ENCODE data around the gene ZSCAN5C.

DNA sequence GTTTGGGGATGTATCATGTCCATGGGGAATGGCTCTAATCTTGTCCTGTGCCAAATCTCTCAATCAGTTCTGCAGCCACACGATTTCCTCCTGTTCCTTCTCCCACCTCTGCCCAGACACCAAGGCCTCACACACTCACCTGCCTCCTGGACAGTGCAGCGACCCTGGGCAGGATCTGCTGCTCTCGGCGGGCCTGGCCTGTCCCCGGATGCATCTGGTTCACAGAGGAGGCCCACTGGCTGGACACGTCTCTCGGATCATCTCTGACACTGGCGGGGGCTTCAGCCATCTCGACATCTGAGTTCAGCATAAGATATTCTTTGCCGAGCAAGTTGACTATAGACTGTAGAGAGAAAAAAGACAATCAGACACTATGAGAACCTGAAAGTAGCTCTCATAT lies 10.4 kb upstream of the ZSCAN5C start:
- TF ChIP-seq, protein P1, sequence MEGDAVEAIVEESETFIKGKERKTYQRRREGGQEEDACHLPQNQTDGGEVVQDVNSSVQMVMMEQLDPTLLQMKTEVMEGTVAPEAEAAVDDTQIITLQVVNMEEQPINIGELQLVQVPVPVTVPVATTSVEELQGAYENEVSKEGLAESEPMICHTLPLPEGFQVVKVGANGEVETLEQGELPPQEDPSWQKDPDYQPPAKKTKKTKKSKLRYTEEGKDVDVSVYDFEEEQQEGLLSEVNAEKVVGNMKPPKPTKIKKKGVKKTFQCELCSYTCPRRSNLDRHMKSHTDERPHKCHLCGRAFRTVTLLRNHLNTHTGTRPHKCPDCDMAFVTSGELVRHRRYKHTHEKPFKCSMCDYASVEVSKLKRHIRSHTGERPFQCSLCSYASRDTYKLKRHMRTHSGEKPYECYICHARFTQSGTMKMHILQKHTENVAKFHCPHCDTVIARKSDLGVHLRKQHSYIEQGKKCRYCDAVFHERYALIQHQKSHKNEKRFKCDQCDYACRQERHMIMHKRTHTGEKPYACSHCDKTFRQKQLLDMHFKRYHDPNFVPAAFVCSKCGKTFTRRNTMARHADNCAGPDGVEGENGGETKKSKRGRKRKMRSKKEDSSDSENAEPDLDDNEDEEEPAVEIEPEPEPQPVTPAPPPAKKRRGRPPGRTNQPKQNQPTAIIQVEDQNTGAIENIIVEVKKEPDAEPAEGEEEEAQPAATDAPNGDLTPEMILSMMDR (optimal IDR thresholded peaks at IDR 0.05 in 1 of 3, IDR thresholded peaks at IDR 0.05 in 1 of 3, conservative IDR thresholded peaks at IDR 0.05 in 1 of 3; ENCODE audit: extremely low read depth in 1 of 3, insufficient read depth in 2 of 3, low read length in 3 of 3): no peak
- TF ChIP-seq EZH2 (IDR thresholded peaks at IDR 0.05; ENCODE audit: low read length): no peak
